HEK293 (cell line): ENCODE data around the gene NUCKS1.
A peak's percentile ranks its signal among the peaks of the same experiment; 100 is the strongest.

Experiments
- CTCF ChIA-PET: fragments of 350-600 bp; formaldehyde crosslinking; extraction: SDS; loops from one replicate; lab custom pipeline; 2021; ENCODE audit warnings: antibody characterized with exemption; lab: Yijun Ruan, JAX
- POLR2A ChIA-PET: fragments of 300-600 bp; formaldehyde crosslinking; extraction: SDS; loops from one replicate; lab custom pipeline; 2020; ENCODE audit warnings: antibody characterized with exemption, inconsistent platforms; lab: Yijun Ruan, JAX
- H3K27ac ChIP-seq: fragments of 200-500 bp; sonication (Bioruptor generic); 2 replicates; pipeline ENCODE4 v1.5.1; 2014; ENCODE audit warnings: low read depth, low read length, control low read depth, inconsistent platforms; ENCODE audit errors: extremely low read depth
- H3K36me3 ChIP-seq, 2 experiments: fragments of 200-500 bp in 1 of 2; sonication (Bioruptor generic) in 1 of 2; 1 replicate in 1 of 2; 2 replicates in 1 of 2; pipeline ENCODE4 v1.5.1; 2014 to 2017; ENCODE audit warnings: inconsistent platforms in 2 of 2, low read length in 2 of 2; ENCODE audit not compliant: control insufficient read depth in 2 of 2, insufficient read depth in 1 of 2
- H3K4me1 ChIP-seq: fragments of 200-500 bp; sonication (Bioruptor generic); 2 replicates; pipeline ENCODE4 v1.5.1; 2014; ENCODE audit warnings: mild to moderate bottlenecking, low read length, inconsistent platforms; ENCODE audit not compliant: control insufficient read depth, insufficient read depth
- H3K4me3 ChIP-seq: 2 replicates; pipeline ENCODE4 v1.5.1; 2011; ENCODE audit warnings: low read depth, mild to moderate bottlenecking, control low read depth, low read length, moderate library complexity
- H3K9me3 ChIP-seq: fragments of 200-500 bp; sonication (Bioruptor generic); 2 replicates; pipeline ENCODE4 v1.5.1; 2014; ENCODE audit warnings: low read depth, low read length, inconsistent platforms; ENCODE audit not compliant: control insufficient read depth, insufficient read depth
- BCL11B ChIP-seq: fragments of 450-650 bp; formaldehyde crosslinking; IDR thresholded peaks from 2 replicates; pipeline ENCODE4 v1.5.1; 2016; ENCODE audit warnings: low read depth, missing biosample characterization, missing genetic modification characterization
- HOXC10 ChIP-seq: sonication (generic); formaldehyde crosslinking; IDR thresholded peaks from 2 replicates; pipeline ENCODE4 v1.8.1; 2023; ENCODE audit warnings: mild to moderate bottlenecking, missing genetic modification reagents
- MEIS1 ChIP-seq: sonication (generic); formaldehyde crosslinking; IDR thresholded peaks from 2 replicates; pipeline ENCODE4 v1.8.1; 2022; ENCODE audit warnings: missing genetic modification reagents, mild to moderate bottlenecking, borderline replicate concordance
- PRDM1 ChIP-seq: fragments of 450-650 bp; formaldehyde crosslinking; IDR thresholded peaks from 2 replicates; pipeline ENCODE4; 2016; ENCODE audit warnings: missing biosample characterization, missing genetic modification characterization
- SP2 ChIP-seq: fragments of 450-650 bp; formaldehyde crosslinking; IDR thresholded peaks from 2 replicates; pipeline ENCODE4 v1.5.1; 2016; ENCODE audit warnings: missing biosample characterization, missing genetic modification characterization
- ZBTB21 ChIP-seq: fragments of 450-650 bp; formaldehyde crosslinking; IDR thresholded peaks from 2 replicates; pipeline ENCODE4 v1.5.1; 2017; ENCODE audit warnings: missing biosample characterization, missing genetic modification characterization
- ZFHX2 ChIP-seq: fragments of 450-650 bp; formaldehyde crosslinking; conservative IDR thresholded peaks from 2 replicates; pipeline ENCODE4 v1.5.1; 2016; ENCODE audit warnings: missing biosample characterization, missing genetic modification characterization
- ZNF140 ChIP-seq: fragments of 450-650 bp; formaldehyde crosslinking; IDR thresholded peaks from 2 replicates; pipeline ENCODE4 v1.5.1; 2016; ENCODE audit warnings: missing biosample characterization, missing genetic modification characterization
- ZNF16 ChIP-seq: fragments of 450-650 bp; formaldehyde crosslinking; IDR thresholded peaks from 2 replicates; pipeline ENCODE4 v1.5.1; 2016; ENCODE audit warnings: low read depth, missing biosample characterization, missing genetic modification characterization
- ZNF223 ChIP-seq: fragments of 450-650 bp; formaldehyde crosslinking; IDR thresholded peaks from 2 replicates; pipeline ENCODE4 v1.5.1; 2016; ENCODE audit warnings: missing biosample characterization, missing genetic modification characterization
- ZNF350 ChIP-seq: fragments of 450-650 bp; formaldehyde crosslinking; IDR thresholded peaks from 2 replicates; pipeline ENCODE4 v1.5.0; 2017; ENCODE audit warnings: missing biosample characterization, mild to moderate bottlenecking, missing genetic modification characterization
- ZNF560 ChIP-seq: fragments of 450-650 bp; formaldehyde crosslinking; IDR thresholded peaks from 2 replicates; pipeline ENCODE4 v1.5.1; 2017; ENCODE audit warnings: missing biosample characterization, missing genetic modification characterization, borderline replicate concordance
- ZNF830 ChIP-seq: fragments of 450-650 bp; IDR thresholded peaks from 2 replicates; pipeline ENCODE4 v1.5.0; 2018; ENCODE audit warnings: missing biosample characterization, missing genetic modification characterization, low read depth, mild to moderate bottlenecking, moderate library complexity
- ZXDB ChIP-seq: fragments of 450-650 bp; formaldehyde crosslinking; IDR thresholded peaks from 2 replicates; pipeline ENCODE4 v1.5.1; 2016; ENCODE audit warnings: missing biosample characterization, missing genetic modification characterization
- TF ChIP-seq, protein P1 (sequence below): fragments of 450-650 bp; formaldehyde crosslinking; IDR thresholded peaks from 2 replicates; pipeline ENCODE4 v1.5.1; 2016; ENCODE audit warnings: missing biosample characterization, missing genetic modification characterization
- TF ChIP-seq, protein P2 (sequence below): fragments of 450-650 bp; formaldehyde crosslinking; IDR thresholded peaks from 2 replicates; pipeline ENCODE4 v1.5.1; 2016; ENCODE audit warnings: missing biosample characterization, missing genetic modification characterization
- TF ChIP-seq, protein P3 (sequence below): fragments of 450-650 bp; formaldehyde crosslinking; IDR thresholded peaks from 2 replicates; pipeline ENCODE4 v1.5.1; 2016; ENCODE audit warnings: missing biosample characterization, missing genetic modification characterization
- TF ChIP-seq, protein P4 (sequence below): fragments of 450-650 bp; formaldehyde crosslinking; IDR thresholded peaks from 2 replicates; pipeline ENCODE4 v1.5.1; 2017; ENCODE audit warnings: missing biosample characterization, missing genetic modification characterization
- TF ChIP-seq, protein P5 (sequence below): fragments of 450-650 bp; formaldehyde crosslinking; conservative IDR thresholded peaks from 2 replicates; pipeline ENCODE4 v1.5.1; 2016; ENCODE audit warnings: low read depth, missing biosample characterization, missing genetic modification characterization
- TF ChIP-seq, protein P6 (sequence below): fragments of 450-650 bp; formaldehyde crosslinking; IDR thresholded peaks from 2 replicates; pipeline ENCODE4 v1.5.1; 2017; ENCODE audit warnings: missing biosample characterization, missing genetic modification characterization

The NUCKS1 gene

DNA sequence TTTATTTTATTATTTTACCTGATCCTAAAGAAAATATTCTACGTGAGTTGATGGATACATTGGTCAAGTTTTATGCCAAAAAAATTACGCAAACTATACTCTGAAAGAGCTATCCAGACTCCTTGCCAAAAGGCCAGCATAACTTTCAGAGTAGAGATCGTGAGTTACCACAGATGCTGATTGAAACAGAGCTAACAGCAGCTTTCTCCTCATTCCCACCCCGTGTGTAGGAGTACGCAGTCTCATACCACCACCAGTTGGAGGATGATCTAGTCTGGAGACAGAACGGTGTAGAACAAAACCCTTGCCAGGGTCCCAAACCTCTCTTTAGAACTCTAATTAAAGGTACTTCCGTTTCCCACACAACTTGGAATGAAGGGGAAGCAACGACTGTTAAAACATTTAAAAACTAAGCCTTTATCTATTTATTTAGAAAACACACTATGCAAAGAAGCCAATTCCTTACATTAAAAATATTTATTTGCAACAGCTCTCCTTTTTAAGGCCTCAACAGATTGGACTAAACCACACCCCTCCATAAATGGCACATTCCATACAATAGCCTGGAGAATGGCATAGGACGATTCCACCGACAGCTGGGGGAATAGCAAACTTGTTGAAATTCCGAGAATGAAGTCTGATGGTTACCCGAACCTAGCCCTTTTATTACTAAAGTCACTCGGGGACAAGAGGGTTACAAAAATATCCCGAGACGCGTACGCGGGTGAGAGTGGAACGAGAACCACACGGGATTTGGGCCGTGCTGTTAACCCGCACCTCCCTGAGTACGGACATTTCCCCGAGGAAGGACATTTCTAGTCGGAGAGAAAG lies 1.4 kb downstream of the NUCKS1 start (continued):
- TF ChIP-seq, protein P1, sequence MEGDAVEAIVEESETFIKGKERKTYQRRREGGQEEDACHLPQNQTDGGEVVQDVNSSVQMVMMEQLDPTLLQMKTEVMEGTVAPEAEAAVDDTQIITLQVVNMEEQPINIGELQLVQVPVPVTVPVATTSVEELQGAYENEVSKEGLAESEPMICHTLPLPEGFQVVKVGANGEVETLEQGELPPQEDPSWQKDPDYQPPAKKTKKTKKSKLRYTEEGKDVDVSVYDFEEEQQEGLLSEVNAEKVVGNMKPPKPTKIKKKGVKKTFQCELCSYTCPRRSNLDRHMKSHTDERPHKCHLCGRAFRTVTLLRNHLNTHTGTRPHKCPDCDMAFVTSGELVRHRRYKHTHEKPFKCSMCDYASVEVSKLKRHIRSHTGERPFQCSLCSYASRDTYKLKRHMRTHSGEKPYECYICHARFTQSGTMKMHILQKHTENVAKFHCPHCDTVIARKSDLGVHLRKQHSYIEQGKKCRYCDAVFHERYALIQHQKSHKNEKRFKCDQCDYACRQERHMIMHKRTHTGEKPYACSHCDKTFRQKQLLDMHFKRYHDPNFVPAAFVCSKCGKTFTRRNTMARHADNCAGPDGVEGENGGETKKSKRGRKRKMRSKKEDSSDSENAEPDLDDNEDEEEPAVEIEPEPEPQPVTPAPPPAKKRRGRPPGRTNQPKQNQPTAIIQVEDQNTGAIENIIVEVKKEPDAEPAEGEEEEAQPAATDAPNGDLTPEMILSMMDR (tag by site-specific recombination), result no peak
- TF ChIP-seq, protein P2, sequence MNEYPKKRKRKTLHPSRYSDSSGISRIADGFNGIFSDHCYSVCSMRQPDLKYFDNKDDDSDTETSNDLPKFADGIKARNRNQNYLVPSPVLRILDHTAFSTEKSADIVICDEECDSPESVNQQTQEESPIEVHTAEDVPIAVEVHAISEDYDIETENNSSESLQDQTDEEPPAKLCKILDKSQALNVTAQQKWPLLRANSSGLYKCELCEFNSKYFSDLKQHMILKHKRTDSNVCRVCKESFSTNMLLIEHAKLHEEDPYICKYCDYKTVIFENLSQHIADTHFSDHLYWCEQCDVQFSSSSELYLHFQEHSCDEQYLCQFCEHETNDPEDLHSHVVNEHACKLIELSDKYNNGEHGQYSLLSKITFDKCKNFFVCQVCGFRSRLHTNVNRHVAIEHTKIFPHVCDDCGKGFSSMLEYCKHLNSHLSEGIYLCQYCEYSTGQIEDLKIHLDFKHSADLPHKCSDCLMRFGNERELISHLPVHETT, result no peak
- TF ChIP-seq ZNF140 (tag by site-specific recombination) (no peak), HOXC10 (CRISPR knock-in tag) (no peak), SP2 (tag by site-specific recombination) (peak; percentile 45), ZXDB (tag by site-specific recombination) (no peak), ZNF560 (tag by site-specific recombination) (no peak)

DNA sequence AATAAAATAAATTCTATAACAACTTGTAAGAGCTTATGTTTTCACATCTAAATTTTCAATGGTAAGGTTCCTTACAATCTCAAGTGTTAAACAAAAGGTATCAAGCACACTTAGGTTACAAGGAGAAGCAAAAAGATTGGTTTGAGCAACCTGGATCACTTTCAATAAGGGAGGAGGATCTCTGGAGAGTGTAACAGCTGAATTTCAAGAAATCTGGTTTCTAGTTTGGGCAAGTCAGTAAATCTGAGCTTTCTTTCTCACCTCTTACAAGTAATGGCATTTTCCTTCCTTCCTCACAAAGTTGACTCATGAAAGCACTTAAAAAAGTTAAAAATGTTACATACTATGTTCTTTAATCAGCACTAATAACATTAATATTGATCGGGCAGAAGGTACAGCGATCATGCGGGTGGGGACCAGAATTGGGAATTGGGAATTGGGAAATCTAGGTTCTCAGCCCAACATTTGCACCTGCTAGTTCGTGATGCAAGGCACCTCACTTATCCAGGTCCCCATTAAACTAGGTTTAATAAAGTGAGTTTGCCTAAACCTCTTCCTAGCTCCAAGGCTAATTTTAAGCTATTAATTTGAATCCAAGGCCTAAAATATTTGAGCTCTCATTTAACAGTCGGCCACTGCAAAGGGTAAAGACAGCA lies 3.1 kb downstream of the NUCKS1 start:
- CTCF ChIA-PET, result interaction anchor here (0.7 to 1.7 kb wide), 8 partner anchors 10 to 412 kb away, joined by 3 to 6 read pairs (median 4); no protein-coding TSS in a partner anchor
- peaks cover 0 to 10% of the 10 kb centered on the region in 2 experiments; a peak in 2 of 3 replicates for H3K36me3 ChIP-seq
- H3K27ac ChIP-seq, result no peak overlapping the region
- peak overlapping the region; percentile 85 for H3K4me3 ChIP-seq
- POLR2A ChIA-PET, result interaction anchor here (1.6 kb wide), 1 partner anchor 28 kb away, joined by 3 read pairs; the partner anchor contains the start of gene RAB29
- peaks cover 6% of the 10 kb centered on the region; the same call in 1 of the 2 replicates for H3K4me1 ChIP-seq
- no peaks in the 10 kb centered on the region for H3K9me3 ChIP-seq
- TF ChIP-seq BCL11B (tag by site-specific recombination) (no peak), ZNF140 (tag by site-specific recombination) (no peak), ZNF350 (tag by site-specific recombination) (no peak), MEIS1 (CRISPR knock-in tag) (no peak), PRDM1 (tag by site-specific recombination) (peak; percentile 89), ZNF223 (no peak), ZBTB21 (tag by site-specific recombination) (no peak), ZNF16 (tag by site-specific recombination) (no peak), ZFHX2 (no peak), ZNF830 (no peak)
- TF ChIP-seq, protein P3, sequence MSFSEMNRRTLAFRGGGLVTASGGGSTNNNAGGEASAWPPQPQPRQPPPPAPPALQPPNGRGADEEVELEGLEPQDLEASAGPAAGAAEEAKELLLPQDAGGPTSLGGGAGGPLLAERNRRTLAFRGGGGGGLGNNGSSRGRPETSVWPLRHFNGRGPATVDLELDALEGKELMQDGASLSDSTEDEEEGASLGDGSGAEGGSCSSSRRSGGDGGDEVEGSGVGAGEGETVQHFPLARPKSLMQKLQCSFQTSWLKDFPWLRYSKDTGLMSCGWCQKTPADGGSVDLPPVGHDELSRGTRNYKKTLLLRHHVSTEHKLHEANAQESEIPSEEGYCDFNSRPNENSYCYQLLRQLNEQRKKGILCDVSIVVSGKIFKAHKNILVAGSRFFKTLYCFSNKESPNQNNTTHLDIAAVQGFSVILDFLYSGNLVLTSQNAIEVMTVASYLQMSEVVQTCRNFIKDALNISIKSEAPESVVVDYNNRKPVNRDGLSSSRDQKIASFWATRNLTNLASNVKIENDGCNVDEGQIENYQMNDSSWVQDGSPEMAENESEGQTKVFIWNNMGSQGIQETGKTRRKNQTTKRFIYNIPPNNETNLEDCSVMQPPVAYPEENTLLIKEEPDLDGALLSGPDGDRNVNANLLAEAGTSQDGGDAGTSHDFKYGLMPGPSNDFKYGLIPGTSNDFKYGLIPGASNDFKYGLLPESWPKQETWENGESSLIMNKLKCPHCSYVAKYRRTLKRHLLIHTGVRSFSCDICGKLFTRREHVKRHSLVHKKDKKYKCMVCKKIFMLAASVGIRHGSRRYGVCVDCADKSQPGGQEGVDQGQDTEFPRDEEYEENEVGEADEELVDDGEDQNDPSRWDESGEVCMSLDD (tag by site-specific recombination), result no peak
- TF ChIP-seq, protein P4, sequence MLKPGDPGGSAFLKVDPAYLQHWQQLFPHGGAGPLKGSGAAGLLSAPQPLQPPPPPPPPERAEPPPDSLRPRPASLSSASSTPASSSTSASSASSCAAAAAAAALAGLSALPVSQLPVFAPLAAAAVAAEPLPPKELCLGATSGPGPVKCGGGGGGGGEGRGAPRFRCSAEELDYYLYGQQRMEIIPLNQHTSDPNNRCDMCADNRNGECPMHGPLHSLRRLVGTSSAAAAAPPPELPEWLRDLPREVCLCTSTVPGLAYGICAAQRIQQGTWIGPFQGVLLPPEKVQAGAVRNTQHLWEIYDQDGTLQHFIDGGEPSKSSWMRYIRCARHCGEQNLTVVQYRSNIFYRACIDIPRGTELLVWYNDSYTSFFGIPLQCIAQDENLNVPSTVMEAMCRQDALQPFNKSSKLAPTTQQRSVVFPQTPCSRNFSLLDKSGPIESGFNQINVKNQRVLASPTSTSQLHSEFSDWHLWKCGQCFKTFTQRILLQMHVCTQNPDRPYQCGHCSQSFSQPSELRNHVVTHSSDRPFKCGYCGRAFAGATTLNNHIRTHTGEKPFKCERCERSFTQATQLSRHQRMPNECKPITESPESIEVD (tag by site-specific recombination), result no peak
- TF ChIP-seq, protein P5, sequence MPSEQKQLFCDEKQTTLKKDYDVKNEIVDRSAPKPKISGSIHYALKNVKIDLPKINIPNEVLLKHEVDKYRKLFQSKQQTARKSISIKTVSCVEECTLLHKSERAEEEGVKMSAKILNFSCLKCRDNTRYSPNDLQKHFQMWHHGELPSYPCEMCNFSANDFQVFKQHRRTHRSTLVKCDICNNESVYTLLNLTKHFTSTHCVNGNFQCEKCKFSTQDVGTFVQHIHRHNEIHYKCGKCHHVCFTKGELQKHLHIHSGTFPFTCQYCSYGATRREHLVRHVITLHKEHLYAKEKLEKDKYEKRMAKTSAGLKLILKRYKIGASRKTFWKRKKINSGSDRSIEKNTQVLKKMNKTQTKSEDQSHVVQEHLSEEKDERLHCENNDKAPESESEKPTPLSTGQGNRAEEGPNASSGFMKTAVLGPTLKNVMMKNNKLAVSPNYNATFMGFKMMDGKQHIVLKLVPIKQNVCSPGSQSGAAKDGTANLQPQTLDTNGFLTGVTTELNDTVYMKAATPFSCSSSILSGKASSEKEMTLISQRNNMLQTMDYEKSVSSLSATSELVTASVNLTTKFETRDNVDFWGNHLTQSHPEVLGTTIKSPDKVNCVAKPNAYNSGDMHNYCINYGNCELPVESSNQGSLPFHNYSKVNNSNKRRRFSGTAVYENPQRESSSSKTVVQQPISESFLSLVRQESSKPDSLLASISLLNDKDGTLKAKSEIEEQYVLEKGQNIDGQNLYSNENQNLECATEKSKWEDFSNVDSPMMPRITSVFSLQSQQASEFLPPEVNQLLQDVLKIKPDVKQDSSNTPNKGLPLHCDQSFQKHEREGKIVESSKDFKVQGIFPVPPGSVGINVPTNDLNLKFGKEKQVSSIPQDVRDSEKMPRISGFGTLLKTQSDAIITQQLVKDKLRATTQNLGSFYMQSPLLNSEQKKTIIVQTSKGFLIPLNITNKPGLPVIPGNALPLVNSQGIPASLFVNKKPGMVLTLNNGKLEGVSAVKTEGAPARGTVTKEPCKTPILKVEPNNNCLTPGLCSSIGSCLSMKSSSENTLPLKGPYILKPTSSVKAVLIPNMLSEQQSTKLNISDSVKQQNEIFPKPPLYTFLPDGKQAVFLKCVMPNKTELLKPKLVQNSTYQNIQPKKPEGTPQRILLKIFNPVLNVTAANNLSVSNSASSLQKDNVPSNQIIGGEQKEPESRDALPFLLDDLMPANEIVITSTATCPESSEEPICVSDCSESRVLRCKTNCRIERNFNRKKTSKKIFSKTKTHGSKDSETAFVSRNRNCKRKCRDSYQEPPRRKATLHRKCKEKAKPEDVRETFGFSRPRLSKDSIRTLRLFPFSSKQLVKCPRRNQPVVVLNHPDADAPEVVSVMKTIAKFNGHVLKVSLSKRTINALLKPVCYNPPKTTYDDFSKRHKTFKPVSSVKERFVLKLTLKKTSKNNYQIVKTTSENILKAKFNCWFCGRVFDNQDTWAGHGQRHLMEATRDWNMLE (tag by site-specific recombination), result no peak
- TF ChIP-seq, protein P6, sequence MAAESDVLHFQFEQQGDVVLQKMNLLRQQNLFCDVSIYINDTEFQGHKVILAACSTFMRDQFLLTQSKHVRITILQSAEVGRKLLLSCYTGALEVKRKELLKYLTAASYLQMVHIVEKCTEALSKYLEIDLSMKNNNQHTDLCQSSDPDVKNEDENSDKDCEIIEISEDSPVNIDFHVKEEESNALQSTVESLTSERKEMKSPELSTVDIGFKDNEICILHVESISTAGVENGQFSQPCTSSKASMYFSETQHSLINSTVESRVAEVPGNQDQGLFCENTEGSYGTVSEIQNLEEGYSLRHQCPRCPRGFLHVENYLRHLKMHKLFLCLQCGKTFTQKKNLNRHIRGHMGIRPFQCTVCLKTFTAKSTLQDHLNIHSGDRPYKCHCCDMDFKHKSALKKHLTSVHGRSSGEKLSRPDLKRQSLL (tag by site-specific recombination), result no peak
